IPS-18a (cell line): ENCODE measurements around the gene SGK1.
"Not testable (repeated sequence)": the region's sequence is repeated elsewhere in the genome, so short reads cannot be mapped to it uniquely, and the experiment has no call there.

Source experiments
- H3K27ac ChIP-seq: one replicate; pipeline ENCODE4 v1.5.1; 2013; ENCODE audit warnings: low read length
- H3K27me3 ChIP-seq: one replicate; pipeline ENCODE4 v1.6.1; 2013; ENCODE audit warnings: mild to moderate bottlenecking, low read length; ENCODE audit not compliant: control insufficient read depth, insufficient read depth
- H3K36me3 ChIP-seq: one replicate; pipeline ENCODE4 v1.6.1; 2013; ENCODE audit warnings: low read depth, low read length; ENCODE audit not compliant: control insufficient read depth
- H3K4me1 ChIP-seq: one replicate; pipeline ENCODE4 v1.6.1; 2013; ENCODE audit warnings: low read depth, low read length; ENCODE audit not compliant: control insufficient read depth
- H3K4me3 ChIP-seq: one replicate; pipeline ENCODE4 v1.5.1; 2013; ENCODE audit warnings: low read length
- H3K9ac ChIP-seq: one replicate; pipeline ENCODE4 v1.6.1; 2013; ENCODE audit warnings: mild to moderate bottlenecking, low read length, moderate library complexity
- H3K9me3 ChIP-seq: one replicate; pipeline ENCODE4 v1.6.1; 2013; ENCODE audit warnings: low read depth, low read length; ENCODE audit not compliant: control insufficient read depth

The SGK1 gene

GRCh38 chr6:134314006-134314821, 3.7 kb downstream of the SGK1 start:
- Histone ChIP-seq H3K27me3 (peaks cover 21% of the 10 kb centered on the region), H3K9ac (no peak overlapping the region), H3K4me1 (peaks cover 29% of the 10 kb centered on the region), H3K4me3 (no peak overlapping the region), H3K36me3 (no peaks in the 10 kb centered on the region), H3K9me3 (no peaks in the 10 kb centered on the region), H3K27ac (no peak overlapping the region)

- Histone ChIP-seq H3K4me3 (no peak overlapping the region), H3K4me1 (peaks cover 23% of the 10 kb centered on the region), H3K9ac (no peak overlapping the region)
Observed at GRCh38 chr6:134312038-134312660, 5.8 kb downstream of the SGK1 start.

GRCh38 chr6:134310817-134311216, 7.1 kb downstream of the SGK1 start:
- Histone ChIP-seq H3K4me3 (no peak overlapping the region), H3K27ac (no peak overlapping the region), H3K9ac (no peak overlapping the region), H3K27me3 (no peaks in the 10 kb centered on the region), H3K9me3 (no peaks in the 10 kb centered on the region), H3K4me1 (peaks cover 20% of the 10 kb centered on the region), H3K36me3 (no peaks in the 10 kb centered on the region)

More at GRCh38 chr6:134312038-134312660, 5.8 kb downstream of the SGK1 start:
- Histone ChIP-seq H3K36me3 (no peaks in the 10 kb centered on the region), H3K27me3 (peaks cover 5% of the 10 kb centered on the region), H3K27ac (no peak overlapping the region), H3K9me3 (no peaks in the 10 kb centered on the region)

- no peaks in the 10 kb centered on the region for H3K9me3 ChIP-seq
- peaks cover 20% of the 10 kb centered on the region for H3K4me1 ChIP-seq
- H3K27me3 ChIP-seq = no peaks in the 10 kb centered on the region
- no peak overlapping the region for H3K27ac ChIP-seq
- no peaks in the 10 kb centered on the region for H3K36me3 ChIP-seq
- H3K9ac ChIP-seq = no peak overlapping the region
- no peak overlapping the region for H3K4me3 ChIP-seq
Observed at GRCh38 chr6:134309983-134310605, 7.8 kb downstream of the SGK1 start.

GRCh38 chr6:134309227-134309626, 8.7 kb downstream of the SGK1 start:
- no peak overlapping the region for H3K4me3 ChIP-seq

GRCh38 chr6:134308800-134309199, 9.1 kb downstream of the SGK1 start:
- Histone ChIP-seq H3K27me3 (no peaks in the 10 kb centered on the region), H3K9me3 (no peaks in the 10 kb centered on the region), H3K4me3 (no peak overlapping the region), H3K4me1 (peaks cover 14% of the 10 kb centered on the region), H3K27ac (no peak overlapping the region), H3K9ac (no peak overlapping the region), H3K36me3 (no peaks in the 10 kb centered on the region)

More at GRCh38 chr6:134309227-134309626, 8.7 kb downstream of the SGK1 start:
- Histone ChIP-seq H3K9me3 (no peaks in the 10 kb centered on the region), H3K36me3 (no peaks in the 10 kb centered on the region), H3K4me1 (peaks cover 19% of the 10 kb centered on the region), H3K27me3 (no peaks in the 10 kb centered on the region), H3K9ac (no peak overlapping the region), H3K27ac (no peak overlapping the region)

GRCh38 chr6:134307870-134308269, 10.0 kb downstream of the SGK1 start:
- Histone ChIP-seq H3K9me3 (no peaks in the 10 kb centered on the region), H3K9ac (no peak overlapping the region)

GRCh38 chr6:134307075-134307474, 10.8 kb downstream of the SGK1 start:
- H3K27me3 ChIP-seq = no peaks in the 10 kb centered on the region
- H3K9ac ChIP-seq = no peak overlapping the region
- no peaks in the 10 kb centered on the region for H3K9me3 ChIP-seq
- no peak overlapping the region for H3K27ac ChIP-seq
- peaks cover 7% of the 10 kb centered on the region for H3K4me1 ChIP-seq
- no peaks in the 10 kb centered on the region for H3K36me3 ChIP-seq
- H3K4me3 ChIP-seq = no peak overlapping the region

More at GRCh38 chr6:134307870-134308269, 10.0 kb downstream of the SGK1 start:
- no peak overlapping the region for H3K4me3 ChIP-seq
- H3K36me3 ChIP-seq = no peaks in the 10 kb centered on the region
- H3K27me3 ChIP-seq = no peaks in the 10 kb centered on the region
- peaks cover 7% of the 10 kb centered on the region for H3K4me1 ChIP-seq
- H3K27ac ChIP-seq = no peak overlapping the region

GRCh38 chr6:134304381-134304780, 13.5 kb downstream of the SGK1 start:
- H3K36me3 ChIP-seq, H3K4me1 ChIP-seq, H3K4me3 ChIP-seq, H3K9ac ChIP-seq, H3K27ac ChIP-seq, H3K27me3 ChIP-seq, H3K9me3 ChIP-seq: not testable (repeated sequence)

GRCh38 chr6:134303891-134304290, 14.0 kb downstream of the SGK1 start:
- H3K9me3 ChIP-seq = no peaks in the 10 kb centered on the region
- no peak overlapping the region for H3K9ac ChIP-seq
- H3K36me3 ChIP-seq = no peaks in the 10 kb centered on the region
- no peak overlapping the region for H3K4me3 ChIP-seq
- H3K27ac ChIP-seq = no peak overlapping the region
- H3K4me1 ChIP-seq = peaks cover 3% of the 10 kb centered on the region
- no peaks in the 10 kb centered on the region for H3K27me3 ChIP-seq

GRCh38 chr6:134299236-134299635, 18.7 kb downstream of the SGK1 start:
- Histone ChIP-seq H3K27ac (no peak overlapping the region), H3K27me3 (no peaks in the 10 kb centered on the region), H3K36me3 (no peaks in the 10 kb centered on the region), H3K4me1 (no peaks in the 10 kb centered on the region), H3K9ac (no peak overlapping the region), H3K4me3 (no peak overlapping the region), H3K9me3 (no peaks in the 10 kb centered on the region)
